Fibroblast of villous mesenchyme (primary cell): ENCODE measurements around the gene TLX1. TPM values are rescaled to one million over a fixed set of nuclear protein-coding genes. Genes with fewer than 3 reads are reported as not detected.

Experiments
- DNase-seq: peaks from one replicate; pipeline ENCODE4 v3.0.0-alpha.2; 2010; ENCODE audit warnings: low read depth
- H3K4me3 ChIP-seq: 2 replicates; pipeline ENCODE4 v1.5.1; 2011; ENCODE audit warnings: low read depth, mild to moderate bottlenecking, low read length
- CTCF ChIP-seq: IDR thresholded peaks from 2 replicates; pipeline ENCODE4 v1.5.1; 2012; ENCODE audit warnings: low read depth, mild to moderate bottlenecking, low read length; ENCODE audit not compliant: insufficient read depth
- total RNA-seq: library from RNA; depleted of rRNA; stranded (reverse); fragments of >200 nt; gene quantifications from 2 replicates; pipeline ENCODE4 v1.2.3, GENCODE V29; 2012

TLX1 gene
- total RNA-seq, 1 donor: not detected

- no peak overlapping the region for H3K4me3 ChIP-seq
- TF ChIP-seq CTCF: no peak
- no peak for DNase-seq
Observed at GRCh38 chr10:101155896-101156295, 24.8 kb downstream of the TLX1 start.

GRCh38 chr10:101157756-101158458, 26.8 kb downstream of the TLX1 start:
- no peak overlapping the region for H3K4me3 ChIP-seq
- DNase-seq: no peak
- no peak for TF ChIP-seq CTCF

DNA sequence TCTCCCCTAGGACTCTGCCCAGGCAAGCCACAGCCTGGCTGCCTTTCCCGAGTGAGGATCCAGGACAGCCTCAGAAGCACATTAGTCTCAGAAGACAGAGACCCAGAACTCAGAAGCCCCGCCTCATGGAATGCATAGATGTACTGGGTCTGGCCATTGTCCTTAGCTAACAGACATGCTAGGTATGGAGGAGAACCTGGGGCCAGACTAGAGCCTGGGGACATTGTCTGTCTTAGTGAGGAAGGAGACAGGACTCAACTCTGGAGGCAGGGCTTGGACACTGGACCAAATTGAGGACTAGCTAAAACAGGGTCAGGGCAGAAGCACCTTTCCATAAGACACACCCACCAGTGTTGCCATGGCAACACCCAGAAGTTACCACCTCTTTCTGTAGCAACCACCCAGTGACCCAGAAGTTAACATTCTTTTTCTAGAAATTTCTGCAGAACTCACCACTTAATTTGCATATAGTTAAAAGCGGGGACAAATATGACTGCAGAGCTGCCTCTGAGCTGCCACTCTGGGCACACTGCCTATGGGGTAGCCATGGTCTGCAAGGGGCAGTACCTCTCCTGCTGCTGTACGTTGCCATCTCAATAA, 27.5 kb downstream of the TLX1 start:
- TF ChIP-seq CTCF: no peak
- DNase-seq: no peak

DNA sequence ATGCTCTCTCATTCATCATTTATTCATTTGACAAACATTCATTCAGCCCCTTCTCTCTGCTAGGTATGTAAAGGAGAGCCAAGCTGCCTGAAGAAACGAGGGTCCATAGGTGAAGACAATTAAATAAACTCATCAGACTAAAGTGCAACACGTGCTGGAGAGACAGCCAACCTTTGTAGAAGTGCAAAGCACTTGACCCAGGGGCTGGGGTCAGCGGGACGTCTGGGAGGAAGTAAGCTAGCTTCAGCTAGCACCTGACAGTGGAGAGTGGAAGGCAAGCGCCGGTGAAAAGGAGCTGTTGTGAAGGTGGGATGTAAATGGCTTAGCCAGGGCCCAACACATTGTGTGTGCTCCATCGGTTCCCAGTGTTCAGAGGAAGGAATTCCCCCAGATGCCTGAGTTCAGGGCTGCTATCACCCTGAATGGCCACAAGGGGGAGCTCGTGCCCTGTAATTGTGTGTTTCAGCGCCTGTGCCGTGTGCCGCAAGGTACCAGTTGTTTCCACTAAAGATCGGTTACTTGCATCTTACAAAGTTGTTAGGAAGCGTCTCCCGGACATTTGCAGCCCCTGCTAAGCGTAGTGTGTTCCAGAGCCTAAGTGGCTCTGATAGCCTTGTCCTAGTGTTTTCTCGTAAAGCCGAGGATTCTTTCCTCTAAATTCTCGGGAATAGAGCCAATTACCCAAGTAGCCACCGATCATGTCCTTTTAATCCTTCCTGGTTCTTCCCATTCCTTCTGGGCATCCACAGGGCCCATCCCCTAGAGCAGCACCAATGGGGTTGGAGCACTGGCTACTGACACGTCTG, 30.6 kb downstream of the TLX1 start:
- H3K4me3 ChIP-seq: peak overlapping the region; percentile 44
- peak; percentile 63 for DNase-seq
- TF ChIP-seq CTCF: peak; percentile 95

More for the DNA sequence above, 27.5 kb downstream of the TLX1 start:
- no peak overlapping the region for H3K4me3 ChIP-seq

GRCh38 chr10:101162677-101163076, 31.6 kb downstream of the TLX1 start:
- DNase-seq: no peak
- H3K4me3 ChIP-seq: no peak overlapping the region
- TF ChIP-seq CTCF: no peak

- no peak overlapping the region for H3K4me3 ChIP-seq
- DNase-seq: no peak
- no peak for TF ChIP-seq CTCF
Observed at GRCh38 chr10:101164020-101164419, 32.9 kb downstream of the TLX1 start.
